ENCODE data around the gene CHST7.

Gene CHST7

DNA sequence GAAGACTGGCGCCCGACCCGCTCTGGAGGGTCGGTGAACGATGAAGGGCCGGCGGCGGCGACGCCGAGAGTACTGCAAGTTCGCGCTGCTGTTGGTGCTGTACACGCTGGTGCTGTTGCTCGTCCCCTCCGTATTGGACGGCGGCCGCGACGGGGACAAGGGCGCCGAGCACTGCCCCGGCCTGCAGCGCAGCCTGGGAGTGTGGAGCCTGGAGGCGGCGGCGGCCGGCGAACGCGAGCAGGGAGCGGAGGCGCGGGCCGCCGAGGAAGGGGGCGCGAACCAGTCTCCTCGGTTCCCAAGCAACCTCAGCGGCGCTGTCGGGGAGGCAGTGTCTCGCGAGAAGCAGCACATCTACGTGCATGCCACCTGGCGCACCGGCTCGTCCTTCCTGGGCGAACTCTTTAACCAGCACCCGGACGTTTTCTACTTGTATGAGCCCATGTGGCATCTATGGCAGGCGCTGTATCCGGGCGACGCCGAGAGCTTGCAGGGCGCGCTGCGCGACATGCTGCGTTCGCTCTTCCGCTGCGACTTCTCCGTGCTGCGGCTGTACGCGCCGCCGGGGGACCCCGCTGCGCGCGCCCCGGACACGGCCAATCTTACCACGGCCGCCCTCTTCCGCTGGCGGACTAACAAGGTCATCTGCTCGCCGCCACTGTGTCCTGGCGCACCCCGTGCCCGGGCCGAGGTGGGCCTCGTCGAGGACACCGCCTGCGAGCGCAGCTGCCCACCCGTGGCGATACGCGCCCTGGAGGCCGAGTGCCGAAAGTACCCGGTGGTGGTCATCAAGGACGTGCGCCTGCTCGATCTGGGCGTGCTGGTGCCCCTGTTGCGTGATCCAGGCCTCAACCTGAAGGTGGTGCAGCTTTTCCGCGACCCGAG is 568 bp downstream of the CHST7 start:
- DNase-seq (ENCODE audit: low spot score), result no peak

DNA sequence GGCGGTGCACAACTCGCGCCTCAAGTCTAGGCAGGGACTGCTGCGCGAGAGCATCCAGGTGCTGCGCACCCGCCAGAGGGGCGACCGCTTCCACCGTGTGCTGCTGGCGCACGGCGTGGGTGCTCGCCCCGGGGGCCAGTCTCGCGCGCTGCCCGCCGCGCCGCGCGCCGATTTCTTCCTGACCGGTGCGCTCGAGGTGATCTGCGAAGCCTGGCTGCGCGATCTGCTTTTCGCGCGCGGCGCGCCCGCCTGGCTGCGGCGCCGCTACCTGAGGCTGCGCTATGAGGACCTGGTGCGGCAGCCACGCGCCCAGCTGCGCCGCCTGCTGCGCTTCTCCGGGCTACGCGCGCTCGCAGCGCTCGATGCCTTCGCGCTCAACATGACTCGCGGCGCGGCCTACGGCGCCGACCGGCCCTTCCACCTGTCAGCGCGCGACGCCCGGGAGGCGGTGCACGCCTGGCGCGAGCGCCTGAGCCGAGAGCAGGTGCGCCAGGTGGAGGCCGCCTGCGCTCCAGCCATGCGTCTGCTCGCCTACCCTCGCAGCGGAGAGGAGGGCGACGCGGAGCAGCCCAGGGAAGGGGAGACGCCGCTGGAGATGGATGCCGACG is 1.3 kb downstream of the CHST7 start:
- DNase-seq (ENCODE audit: low spot score), result no peak

DNA sequence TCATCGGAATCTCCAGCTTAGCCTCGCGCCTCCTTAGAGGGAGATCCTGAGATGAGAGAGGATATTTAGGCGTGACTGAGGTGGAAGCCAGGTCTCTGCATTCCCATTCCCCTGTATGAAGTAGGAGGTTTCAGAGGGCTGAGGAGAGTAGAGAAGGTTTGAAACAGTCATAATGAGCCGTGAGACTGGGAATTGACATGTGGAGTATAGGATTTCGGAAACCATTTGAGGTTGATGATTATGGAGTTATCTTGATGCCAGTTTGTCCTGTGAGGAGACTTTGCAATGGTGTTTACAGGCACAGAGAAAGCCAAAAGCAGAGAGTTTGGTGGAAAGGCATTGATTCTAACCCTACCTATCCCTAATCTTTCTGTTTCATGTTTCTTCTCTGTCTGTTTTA is 2.0 kb downstream of the CHST7 start:
- no peak for DNase-seq (ENCODE audit: low spot score)

DNA sequence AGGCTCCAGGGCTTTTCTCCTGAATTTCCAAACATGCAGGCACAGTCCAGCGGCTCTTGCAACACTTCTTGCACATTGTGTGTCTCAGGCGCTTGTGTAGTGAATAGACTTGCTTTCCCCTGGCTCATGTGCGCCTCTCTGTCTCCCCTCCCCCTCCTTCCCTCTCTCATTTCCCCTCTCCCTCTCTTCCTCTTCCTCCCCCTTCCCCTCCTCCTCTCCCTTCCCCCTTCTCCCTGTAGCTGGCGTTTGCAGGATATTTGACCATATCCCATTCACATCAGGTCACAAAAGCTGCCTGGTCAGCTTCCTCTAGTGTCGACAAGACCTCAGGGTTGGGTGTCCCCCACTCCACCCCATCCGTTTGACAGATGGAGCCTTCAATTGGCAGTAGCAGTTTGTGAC is 2.4 kb downstream of the CHST7 start:
- no peak for DNase-seq (ENCODE audit: low spot score)

DNA sequence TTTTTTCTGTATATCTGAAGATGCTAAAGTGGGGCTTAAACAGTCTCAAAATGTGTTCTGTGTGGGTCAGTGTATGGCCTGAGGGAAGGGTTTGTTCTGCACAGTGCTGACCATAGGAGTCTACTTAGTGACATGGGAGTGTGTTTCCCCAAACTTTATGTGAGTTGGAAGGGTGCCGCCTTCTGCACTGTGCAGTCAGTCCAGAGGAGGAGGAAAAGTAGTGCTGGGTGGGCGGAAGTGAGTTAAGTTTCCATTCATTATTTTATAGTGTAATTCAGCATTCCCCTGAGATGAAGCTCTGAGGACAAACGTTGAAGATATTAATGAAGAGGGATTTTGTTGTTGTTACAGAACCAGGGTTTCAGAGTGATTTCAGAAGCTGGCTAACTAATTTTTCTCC is 2.9 kb downstream of the CHST7 start:
- no peak for DNase-seq (ENCODE audit: low spot score)

DNA sequence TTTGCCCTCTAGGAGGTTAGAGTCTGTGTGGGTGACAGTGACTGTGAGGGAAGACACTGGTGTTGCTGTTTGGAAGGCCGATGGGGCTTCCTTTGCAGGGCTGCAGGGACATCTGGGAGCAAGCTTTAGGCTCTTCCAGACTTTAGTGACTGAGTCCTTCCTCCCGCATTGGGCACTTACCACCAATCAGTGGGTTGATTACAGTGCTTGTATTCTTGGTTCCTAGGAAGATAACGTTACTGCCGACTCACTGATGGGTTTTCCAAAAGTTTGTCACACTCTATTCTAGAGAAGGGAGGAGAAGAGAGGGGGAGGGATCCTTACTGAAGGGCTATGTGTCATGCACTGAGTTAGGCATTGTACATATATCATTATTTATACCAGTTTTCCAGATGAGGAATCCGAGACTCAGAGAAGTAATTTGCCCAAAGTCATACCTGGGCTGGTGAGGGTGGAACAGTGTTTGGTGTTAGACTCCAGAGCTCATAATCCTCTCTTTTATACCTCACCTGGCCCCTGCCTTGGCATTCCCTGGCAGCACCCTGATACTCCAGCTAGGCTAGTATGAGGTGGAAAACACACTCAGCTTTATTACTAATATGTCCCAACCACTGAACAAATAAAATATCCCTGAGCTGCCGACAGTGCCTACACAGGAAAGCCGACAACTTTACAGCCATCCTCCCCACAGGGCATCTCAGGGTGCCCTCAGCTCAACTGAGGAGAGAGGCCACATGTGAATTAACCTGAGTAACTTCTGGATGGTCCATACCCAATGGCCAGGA is 3.8 kb downstream of the CHST7 start:
- no peak for DNase-seq (ENCODE audit: low spot score)

DNA sequence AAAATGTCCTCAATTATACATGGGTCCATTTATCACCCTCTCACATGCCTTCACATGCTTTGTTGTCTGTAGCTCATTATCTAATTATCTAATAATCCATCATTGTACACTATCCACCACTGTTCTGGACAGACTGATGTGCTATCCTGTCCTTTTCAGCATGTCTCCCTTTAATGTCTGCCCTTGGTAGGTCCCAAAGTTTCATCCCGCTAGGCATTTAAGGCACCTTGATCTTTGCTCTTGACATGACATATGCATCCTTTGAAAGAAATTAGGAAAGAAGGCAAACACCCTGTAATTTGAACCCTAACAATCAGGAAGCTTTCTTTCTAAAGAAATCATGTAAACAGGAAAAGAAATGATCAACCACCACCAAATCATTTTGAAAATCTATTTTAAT is 5.7 kb downstream of the CHST7 start:
- DNase-seq (ENCODE audit: low spot score), result no peak

DNA sequence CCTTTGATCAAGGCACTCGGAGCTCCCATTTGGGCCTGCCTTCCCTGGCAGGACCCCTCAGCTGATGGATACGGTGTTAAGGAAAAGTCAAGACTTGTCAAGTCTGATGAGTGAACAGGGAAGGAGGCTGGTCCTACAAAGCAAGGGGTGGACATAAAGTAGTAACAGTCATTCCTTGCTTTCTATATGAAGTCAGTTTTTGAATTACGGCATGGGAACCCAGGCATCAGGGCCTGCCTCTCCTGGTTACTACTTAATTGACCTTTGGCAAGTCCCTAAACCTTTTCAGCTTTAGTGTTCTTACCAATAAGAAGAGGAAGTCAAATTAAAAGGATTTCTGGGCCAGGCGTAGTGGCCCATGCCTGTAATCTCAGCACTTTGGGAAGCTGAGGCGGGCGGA is 7.0 kb downstream of the CHST7 start:
- no peak for DNase-seq (ENCODE audit: low spot score)

DNA sequence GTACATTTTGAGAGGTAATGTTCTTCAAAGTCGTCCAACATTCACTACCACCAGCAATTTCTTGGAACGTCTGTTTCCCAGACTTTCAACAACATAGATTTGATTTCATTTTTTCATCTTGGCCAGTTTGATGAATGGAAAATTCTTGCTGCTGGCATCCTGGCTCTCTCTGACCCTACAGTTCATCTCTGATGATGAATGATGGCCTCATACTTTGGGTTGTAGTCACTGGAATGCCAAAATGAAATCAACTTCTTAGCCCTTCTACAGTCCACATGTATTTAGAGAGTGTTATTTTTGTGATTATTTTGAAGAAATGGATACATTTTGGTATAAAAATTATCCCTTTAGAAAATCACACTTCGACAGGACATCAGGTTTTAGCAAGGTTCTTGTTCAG is 8.8 kb downstream of the CHST7 start:
- DNase-seq (ENCODE audit: low spot score), result no peak

DNA sequence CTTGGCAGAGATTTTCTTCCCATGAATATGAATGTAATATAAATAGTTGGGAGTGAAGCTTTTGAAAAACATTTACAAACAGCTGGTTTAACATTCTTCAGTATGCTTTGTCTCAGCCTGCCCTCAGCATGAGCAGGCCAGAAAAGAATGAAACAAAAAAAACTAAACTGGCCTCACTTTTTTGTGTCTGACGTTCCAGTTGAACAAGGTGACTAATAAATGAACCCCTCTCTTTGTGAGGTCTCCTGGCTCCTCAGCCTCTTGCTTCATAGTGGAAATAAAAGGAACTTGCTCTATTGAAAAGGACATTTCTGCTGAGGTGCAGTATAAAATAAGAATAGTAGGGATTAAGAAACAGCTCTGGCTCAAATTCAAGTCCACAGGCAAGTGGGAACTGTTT is 9.4 kb downstream of the CHST7 start:
- no peak for DNase-seq (ENCODE audit: low spot score)

DNA sequence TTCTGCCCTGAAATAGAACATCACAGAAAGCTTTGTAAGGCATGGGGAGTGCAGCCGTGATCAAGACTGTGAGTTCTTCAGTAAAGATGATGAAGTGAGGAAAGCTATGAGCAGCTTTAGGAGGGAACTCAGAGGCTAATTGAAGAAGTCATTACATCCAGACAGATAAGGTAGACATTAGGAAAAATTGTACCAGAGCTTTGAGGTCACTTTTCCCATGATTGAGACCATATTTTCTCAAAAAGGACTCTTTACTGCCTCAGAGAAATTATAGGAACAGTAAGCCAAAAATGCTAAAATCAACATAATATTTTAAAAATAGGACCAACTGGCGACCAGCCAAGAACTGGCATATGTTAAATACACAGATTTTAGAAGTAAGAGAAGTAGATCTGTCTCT is 11.2 kb downstream of the CHST7 start:
- no peak for DNase-seq (ENCODE audit: low spot score)

DNA sequence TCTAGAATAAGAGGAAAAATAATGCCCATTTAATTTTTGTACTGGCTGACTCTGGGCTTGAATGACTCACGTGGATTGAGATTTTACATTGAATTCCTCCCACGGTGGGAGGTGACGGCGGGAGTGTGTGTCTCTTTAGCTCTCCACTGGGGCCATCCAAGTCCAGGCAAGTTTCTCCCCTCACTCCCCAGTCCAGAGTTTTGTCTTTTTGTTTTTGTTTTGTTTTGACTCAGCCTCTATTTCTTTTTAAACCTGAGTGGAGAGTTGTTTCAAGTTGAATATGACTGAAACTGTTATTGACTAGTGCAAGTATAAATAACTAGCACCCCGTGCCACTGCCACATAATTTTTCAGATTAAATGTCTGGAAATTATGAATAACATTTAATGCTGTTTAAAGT is 13.6 kb downstream of the CHST7 start:
- DNase-seq (ENCODE audit: low spot score), result no peak

DNA sequence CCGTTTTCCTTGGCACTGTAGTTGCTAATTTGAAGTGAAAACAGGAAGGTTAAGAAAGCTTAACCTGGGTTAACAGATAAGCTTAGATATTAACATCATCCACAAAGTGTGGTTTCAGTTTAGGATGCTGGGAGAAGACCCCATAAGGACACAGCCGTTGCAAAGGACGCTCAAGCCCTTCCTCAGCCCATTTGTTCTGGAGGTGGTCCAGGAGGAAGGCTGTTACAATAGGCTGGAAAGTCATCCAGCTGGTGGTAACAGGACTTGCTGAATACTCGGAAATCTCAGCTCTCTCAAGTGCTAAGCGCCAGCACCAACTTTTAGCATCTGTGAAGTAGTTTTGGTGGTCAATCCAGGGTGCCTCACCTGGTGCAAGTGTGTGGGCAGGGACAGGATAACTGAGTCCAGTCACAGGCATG is 14.2 kb downstream of the CHST7 start:
- DNase-seq (ENCODE audit: low spot score), result no peak

DNA sequence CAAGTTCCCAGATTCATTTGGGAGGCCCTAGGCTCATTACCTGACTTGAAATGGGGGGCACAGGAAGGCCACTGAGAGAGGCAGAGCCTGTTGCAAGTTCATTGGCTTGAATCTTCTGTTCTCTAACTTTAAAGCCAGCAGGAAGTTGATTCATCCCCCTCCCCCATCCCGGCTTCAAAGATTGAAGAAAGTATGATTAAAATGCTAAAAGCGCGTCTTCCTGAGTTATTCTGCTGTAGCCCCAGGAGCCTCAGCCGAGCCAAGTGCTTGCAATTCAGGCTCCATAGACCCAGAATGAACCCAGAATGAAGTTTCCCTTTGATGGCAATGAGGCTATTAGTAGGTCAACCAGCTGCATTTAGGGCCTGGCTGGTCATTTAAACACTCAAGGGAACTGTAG is 14.7 kb downstream of the CHST7 start:
- peak; percentile 40 for DNase-seq (ENCODE audit: low spot score)

DNA sequence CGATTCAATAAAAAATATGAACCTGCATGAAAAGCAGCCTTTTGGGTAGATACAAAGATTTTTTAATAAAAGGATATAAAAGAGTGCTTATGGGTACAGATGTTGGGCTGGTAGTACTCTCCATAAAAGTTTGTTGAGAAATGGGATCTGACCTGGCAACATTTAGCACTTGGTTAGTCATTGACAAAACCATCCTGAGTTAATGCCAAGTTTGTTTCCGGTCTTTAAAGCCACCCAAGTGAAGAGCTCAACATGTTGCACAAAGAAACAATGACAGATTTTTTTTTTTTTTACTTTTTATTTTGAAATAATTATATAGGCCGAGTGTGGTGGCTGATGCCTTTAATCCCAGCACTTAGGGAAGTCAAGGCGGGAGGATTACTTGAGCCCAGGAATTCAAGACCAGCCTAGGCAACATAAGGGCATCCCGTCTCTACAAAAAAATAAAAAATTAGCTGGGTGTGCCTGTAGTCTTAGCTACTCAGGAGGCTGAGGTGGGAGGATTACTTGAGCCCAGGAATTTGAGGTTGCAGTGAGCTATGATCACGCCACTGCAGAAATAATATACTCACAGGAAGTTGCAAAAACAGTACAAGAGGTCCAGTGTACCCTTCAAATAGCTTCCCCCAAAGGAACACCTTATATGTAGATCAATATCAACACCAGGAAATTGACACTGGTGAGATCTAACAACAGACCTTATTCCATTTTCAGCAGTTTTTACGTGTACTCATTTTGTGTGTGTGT is 16.6 kb downstream of the CHST7 start:
- no peak for DNase-seq (ENCODE audit: low spot score)

DNA sequence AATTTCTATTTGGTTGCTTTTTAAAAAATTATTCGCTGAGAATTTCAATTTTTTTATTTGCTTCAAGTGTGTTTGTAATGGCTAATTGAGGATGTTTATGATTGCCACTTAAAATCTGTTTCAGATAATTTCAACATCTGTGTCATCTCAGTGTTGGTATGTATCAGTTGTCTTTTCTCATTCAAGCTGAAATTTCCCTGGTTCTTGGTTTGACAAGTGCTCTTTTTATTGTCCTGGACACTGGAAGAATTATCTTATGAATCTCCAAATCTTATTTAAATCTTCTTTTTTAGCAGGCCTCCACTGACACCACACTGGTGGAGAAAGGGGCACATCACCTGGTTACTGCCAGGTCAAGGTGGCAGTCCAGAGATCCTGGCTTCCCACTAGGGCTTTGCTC is 21.5 kb downstream of the CHST7 start:
- no peak for DNase-seq (ENCODE audit: low spot score)

DNA sequence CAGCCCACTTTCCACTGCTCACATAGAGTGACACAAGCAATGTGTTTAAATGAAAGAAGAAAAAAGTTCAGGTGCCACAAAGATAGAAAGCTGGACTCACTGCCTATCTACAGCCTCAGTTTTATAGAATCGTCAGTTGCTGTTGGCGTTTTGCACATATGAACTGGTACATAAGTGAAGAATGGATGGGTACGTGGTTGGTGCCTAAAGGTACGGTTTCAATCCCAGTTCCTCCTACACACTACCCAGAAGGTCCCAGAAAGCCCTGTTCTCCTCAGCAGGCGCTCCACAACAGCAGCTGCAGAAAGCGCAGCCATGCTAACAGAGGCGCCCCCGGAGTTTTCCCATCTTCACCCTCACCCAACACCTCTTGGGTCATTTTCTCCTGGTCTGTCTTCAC is 23.6 kb downstream of the CHST7 start:
- no peak for DNase-seq (ENCODE audit: low spot score)

DNA sequence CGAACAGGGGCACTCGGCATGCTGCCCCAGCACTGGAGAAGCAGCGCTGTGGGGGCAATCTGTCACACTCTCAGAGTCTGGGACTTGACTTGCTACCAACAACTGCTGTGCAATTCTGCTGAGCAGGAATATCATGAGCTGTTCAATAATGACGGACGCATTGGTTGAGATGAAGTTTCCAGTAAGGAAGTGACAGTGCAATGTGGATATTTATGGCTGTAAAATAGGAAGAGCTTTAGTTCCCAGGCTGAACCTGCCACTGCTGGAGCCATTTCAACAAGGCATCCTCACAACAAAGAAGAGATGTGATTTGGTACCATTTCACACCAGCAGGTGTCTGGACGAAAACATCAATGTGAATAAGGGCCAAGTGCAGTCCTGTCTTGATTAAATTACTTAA is 24.2 kb downstream of the CHST7 start:
- no peak for DNase-seq (ENCODE audit: low spot score)

DNA sequence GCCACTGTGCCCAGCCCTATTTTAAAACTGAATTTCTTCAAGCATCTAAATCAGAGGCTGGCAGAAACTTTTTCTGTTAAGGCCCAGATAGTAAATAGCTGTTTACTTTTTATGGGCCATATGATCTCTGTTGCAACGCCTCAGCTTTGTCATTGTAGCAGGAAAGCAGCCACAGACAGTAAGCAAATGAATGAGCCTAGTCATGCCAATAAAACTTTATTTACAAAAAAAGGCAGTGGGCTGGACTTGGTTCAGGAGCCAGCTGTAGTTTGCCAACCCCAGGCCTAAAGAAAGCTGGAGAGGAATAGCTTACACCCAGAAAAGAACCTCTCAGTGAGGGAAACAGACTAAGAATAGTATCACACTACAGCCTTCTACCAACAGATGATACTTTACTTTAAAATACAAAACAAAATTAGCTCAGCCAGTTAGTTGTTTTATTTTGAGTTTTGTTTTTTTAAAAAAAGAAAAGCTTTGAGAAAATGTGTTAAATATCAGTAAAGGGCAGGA is 25.5 kb downstream of the CHST7 start:
- DNase-seq (ENCODE audit: low spot score), result no peak

DNA sequence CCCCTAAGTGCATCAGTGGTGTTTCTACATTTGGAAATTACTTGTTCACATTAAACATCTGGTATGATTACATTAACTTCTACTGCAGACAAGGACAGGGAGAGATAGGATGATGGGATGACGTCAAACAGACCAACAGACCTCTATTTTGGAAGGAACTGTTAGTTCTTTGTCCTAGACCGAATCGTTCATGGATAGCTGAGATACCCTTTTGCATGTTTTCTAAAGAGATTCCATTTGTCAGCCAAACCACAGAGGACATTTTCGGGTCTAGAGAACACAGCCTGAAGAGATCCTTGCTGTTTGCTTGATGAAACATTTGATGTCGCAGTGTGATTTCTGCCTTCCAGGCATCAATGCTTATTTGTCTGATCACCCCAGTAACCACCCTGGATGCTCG is 27.7 kb downstream of the CHST7 start:
- no peak for DNase-seq (ENCODE audit: low spot score)

DNA sequence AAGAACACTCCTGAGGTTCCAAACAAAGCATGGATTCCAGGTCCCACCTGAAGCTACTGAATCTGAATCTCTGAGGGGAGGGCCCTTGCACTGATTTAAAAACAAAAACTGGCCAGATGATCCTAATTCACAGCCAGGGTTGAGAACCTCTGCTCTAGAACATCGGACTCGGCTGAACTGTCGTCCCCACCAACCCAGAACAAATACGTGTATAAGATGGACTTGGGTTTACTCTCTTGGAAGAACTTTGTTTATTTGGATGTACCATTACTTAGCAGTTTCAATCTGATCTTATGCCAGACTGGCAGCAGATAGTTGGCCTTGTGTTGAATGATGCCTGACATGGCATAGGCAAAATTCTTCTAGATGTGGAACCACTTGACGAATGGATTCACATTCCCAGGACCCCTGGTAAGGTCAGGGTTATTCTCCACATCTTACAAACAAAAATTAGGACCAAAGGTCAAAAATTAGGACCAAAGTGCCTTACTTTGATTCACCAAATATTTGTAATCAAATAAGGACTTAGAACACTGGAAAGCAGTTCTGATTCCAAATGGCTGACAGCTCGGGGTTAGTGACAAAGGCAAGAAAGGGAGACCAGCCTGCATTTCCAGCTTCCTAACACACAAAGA is 29.0 kb downstream of the CHST7 start:
- no peak for DNase-seq (ENCODE audit: low spot score)

DNA sequence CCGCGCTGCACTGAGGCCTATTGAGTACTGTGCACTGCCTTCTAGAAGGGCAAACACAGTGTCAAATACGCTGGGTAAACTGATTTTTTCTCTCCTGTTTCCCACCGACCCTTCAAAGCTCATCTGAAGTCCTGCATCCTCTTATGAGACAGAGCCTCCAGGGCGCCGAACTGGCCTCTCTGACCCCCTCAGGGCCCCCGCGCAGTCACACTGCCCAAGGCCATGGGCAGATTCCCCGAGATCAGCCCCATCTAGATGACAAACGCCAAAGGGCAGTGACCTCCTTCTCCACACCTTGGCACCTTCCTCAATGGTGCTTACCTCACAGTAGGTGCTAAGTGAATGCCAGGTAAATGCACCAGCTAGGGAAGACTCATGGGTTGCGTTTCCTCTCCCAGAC is 34.4 kb downstream of the CHST7 start:
- no peak for DNase-seq (ENCODE audit: low spot score)

Measured in Ammon's horn (tissue), 1 donor.